Hepatic stellate cell (primary cell): ENCODE data around the gene POFUT2.
A peak's percentile ranks its signal among the peaks of the same experiment; 100 is the strongest.
"Not testable (repeated sequence)": the region's sequence is repeated elsewhere in the genome, so short reads cannot be mapped to it uniquely, and the experiment has no call there.

Experiments used
- DNase-seq: peaks from one replicate; pipeline ENCODE4 v3.0.0; 2011; ENCODE audit warnings: low spot score

POFUT2 gene

DNA sequence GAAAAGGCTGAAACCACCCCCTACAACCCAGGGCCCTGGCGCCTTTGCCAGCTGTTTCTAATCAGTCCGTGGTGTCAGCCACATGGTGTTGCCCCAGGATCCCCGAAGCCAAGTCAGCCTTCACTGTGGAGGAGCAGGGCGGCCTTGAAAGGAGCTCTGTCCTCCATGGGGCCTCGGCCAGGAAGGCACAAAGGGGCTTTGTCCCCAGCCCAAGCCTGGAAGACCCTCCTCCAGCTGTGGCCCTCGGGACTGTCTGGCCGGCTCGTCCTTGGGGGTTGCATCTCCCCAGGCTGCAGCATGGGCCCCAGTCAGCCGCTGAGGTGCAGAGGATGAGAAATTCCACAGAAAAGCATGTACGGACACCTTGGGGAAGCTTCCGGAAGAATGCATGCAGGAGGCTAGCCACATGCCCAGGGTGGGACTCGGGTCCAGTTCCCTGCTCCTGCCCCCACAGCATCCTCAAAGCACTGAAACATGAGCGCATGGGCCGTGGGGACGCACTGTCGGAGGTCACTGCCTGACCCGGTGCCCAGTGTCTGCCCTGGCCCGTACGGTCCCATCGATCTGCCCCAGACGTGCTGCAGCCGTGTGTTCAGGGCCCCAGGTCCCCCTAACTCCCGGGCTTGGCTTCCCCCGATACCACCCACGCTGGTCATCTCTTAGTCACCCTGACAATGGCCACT, 38.6 kb upstream of the POFUT2 start:
- no peak for DNase-seq

DNA sequence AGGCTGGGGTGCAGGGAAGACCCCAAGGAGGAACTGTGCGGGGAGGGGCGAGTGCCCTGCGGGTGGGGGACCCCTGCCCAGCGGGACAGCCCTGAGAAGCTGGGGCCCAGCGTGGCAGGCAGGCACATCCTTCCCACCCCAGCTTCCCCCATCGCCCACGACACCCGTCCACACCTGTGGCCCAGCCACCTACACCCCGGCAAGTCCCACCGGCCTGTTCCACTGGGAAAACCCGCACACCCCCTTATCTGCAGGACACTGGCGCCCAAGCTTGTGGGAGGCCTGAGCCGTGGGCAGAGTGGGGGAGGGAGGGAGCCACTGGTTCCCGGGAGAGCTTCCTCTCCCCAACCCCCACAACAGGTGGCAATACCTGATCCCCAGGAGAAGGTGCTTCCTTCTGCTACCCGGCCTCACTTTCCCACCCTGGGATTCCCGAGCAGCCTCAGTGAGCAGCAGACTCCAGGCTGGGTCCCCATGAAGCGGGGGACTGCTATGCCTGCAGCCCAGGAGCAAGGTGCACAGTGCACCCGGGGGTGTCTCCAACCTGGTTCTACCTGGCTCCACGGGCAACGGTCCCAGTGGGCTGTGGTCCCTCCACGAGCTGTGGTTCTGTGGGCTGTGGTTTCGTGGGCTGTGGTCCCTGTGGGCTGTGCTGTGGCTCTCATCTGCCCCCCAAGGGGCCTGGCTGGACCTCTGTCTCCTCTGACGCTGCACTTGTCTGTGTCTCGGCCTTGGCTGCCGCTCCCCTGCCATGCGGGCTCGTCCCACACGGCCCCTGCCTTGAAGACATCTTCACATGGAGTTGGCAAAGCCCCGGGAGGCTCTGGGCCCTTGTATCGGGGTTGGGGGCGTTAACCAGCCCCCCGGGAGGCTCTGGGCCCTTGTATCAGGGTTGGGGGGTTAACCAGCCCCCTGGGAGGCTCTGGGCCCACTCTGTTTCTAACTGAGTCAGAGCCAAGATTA, 37.8 kb upstream of the POFUT2 start:
- no peak for DNase-seq

DNA sequence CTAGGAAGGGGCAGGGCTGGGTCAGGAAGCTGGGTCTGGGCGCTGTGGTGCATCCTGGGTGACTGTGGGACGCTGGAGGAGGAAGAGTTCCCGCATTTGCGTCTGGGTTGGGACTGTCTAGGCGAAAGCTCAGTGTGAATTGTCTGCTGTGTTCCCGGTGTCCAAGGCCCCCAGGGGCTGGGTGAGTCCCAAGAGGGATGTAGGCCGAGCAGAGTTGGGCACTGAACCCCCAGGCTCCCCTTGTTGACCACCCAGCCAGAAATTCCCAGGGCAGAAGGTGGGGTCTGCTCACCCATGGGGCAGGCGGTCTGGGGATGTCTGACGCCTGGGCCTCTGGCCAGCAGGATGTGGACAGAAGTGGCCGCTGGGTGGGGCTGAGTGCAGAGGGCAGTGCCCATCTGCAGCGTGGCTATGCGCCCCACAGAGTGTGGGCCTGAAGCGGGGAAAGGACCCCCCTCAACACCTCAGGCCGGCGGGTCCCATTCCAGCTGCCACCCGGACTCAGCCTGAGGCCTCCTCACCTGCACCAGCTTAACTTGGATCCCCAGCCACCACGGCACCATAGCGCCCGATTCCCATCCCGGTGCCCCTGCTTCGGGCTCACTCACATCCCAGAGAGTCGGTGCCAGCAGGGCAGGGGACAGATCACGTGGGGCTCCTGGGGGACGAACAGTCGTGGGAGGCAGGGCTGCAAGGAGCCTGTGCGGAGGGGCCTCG, 37.0 kb upstream of the POFUT2 start:
- no peak for DNase-seq

DNA sequence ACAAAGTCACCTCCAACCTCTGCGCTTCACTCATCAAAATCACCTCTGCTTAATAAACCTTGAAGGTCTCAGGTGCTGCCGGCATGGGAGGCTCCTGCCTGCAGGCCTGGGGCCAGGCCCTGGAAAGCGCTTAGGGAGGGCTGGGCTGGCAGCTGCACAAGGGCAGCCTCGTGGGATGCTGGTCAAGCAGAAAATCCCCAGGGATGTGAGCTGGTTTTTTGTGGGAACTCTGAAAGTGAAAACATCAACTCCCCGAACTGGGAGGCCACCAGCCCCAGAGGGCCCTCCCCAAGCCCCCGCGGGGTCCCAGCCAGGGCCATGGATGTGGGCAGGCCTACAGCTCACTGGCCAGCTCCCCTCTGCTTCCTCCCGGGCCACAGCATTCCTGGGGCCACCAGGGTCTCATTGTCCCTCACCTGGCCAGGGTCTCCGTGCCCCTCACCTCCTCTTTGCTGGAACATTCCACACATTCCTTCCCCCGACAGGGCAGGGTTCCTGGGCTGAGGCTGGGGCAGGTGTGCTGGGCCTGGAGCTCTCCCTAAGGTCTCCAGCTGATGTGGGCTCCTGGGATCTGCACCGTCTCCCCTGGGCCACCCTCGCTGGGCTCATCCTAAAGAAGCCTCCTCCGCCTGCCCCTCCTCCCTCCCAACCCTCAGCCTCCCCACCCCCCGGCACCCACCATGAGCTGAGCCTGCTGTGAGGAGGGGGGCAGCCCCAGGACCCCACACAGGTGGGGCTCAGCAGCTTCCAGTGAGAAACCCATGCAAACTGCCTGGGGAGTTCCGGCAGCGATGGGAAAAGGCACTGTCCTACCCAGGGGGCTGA, 36.0 kb upstream of the POFUT2 start:
- DNase-seq = peak; percentile 70

DNA sequence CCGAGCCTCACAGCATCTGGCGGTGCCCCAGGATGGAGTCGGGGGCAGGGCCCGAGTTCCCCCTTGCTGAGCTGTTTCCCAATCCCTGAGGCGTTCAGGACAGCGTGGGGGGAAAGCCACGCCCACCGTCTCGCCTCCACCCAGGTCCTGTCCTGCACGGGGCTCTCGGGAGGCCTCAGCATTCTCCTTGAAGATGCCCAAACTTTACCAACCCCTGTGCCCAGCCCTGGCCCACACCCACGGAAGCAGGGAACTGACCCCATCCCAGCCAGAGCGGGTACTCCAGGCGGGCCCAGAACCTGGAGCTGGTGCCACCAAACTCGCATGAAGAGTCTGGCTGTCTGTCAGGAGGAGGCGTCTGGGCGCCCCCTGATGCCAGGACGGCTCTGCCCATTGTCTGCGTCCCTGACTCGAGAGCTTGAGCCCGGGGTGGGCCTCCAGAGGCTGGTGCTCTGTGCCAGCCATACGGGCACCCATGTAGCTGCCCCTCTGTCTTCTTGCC, 35.3 kb upstream of the POFUT2 start:
- no peak for DNase-seq

DNA sequence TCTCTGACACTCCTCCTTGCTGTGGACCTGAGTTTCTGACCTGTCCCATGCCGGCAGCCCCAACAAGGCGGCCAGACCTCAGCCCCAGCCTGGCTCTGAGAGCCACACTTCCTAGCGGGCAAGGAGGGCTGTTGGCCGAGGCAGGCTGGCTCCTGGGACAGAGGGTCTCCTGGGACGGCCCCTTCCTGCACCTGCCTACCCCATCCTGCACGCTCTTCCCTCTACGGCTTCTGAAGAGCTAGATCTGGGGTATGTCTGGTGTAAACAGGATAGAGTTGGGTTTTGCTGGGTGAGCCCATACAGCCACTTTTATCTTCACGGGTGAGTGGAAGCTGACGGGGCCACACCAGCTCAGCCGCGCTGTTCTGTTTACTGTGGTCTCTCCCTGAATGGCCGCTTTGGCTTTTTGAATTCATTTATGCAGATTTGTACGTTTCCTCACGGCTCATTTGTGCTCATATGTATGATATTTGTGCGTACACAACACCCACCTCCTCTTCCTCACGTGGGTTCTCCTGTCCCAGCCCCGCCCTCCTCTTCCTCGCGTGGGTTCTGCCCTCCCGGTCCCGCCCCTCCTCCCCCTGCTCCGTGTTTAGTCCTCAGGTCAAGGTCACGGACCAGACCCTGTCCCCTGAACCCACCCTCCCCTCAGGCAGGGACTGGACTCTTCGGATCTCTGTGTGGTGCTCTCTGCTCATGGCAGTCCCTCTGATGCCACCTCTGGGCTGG, 34.7 kb upstream of the POFUT2 start:
- no peak for DNase-seq

DNA sequence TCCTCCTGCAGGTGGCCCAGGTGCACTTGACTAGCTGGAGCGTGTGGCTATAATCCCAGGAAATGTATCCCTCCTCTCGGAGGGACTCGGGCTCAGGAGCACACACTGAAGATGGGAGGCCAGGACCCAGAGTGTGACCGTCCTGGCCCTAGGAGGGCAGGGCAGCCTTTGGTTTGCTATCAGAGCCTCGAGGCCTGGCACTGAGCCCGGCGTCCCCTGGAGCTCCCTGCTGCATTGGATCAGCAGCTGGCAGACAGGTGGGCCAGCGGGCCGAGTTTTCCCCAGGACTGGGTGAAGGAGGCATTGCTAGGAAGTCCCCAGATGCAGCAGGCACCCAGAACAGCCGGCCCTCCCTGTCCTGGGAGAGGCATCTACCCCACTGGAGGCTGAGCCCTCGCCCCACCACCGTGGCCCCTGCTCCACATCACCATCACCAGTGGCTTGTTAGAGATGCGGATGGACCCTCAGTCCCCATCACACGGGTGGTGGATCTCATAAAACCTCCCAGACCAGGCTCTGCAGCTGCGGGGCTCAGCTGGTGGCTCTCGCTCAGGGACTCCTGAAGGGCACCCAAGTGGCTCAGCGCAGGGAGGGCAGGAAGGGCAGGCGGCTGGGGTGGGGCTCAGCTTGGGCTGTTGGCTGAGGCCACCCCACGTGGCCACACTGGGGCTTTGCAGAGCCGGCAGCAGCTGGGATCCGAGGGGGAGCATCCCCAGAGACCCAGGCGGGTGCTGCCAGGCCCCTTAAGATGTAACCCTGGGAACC, 32.7 kb upstream of the POFUT2 start:
- no peak for DNase-seq

DNA sequence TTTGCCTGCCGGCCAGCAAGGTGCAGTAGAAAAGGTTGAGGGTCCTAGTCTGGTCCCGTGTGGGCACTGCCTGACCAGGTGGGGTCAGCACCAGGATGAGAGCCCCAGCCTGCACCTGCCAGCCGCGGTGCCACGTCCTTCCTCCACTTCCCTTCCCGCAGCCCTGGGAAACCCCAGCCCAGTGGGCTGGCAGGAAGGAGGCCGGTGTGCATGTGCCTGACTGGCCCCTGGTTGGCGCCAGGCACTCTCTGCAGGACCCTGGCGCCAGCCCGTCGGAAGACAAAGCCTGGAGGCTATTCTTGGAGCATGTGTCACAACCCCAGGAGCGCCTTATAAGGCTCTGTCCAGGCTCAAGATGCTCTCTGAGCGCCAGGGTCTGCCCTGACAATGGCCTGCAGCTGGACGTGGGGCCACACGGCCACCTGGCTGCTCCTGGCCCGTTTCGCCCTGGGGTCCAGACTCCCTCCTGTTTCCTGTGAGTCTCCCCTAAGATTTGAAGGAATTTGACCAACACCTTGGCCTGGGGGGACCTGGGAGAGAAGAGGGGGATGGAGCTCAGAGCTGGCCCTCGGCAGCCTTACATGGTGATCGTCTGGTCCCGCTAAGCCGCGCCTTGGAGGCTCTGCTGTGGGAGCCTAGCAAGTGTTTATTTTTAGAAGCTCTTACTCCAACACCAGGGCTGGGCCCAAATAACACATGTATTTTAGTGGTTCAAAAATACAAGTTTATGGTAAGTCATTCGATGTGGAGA, 31.9 kb upstream of the POFUT2 start:
- peak; percentile 86 for DNase-seq

DNA sequence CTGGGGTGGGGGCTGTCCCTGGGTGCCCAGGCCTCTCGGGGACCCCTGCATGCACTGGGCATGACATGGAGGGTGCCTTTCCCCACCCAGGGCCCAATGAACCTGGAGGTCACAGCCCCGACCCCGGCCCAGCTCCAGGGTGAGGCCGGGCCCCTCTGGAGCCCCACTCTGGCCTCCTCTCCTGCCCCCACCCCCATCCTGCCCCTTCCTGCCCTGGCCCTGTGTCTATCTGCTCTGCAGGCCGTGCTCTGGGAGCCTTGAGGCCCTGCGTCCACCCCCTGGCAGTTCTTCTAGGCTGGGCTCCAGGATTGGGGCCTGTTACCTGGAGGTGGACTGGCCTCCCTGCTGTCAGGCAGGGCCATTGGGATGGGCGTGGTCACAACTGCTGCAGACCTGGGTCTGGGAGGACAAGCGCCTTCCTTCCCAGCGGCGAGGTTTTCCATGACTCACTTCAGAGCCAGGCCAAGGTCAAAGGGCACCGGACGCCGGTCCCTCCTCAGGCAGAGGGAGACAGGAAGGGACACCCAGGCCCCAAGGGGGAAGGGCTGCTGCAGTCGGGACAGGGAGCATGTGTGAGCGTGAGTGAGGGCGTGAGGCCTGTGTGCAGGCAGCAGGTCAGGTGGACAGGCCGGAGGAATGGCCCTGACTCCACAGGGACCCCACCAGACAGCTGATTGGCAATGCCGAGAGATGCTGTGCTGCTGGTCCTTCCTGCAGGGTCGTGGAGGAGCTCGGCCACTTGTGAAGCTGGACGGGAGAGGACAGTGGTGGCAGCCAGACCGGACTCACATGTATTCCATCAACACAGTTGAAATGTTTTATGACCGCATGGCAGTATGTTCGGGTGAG, 31.1 kb upstream of the POFUT2 start:
- DNase-seq = peak; percentile 79

DNA sequence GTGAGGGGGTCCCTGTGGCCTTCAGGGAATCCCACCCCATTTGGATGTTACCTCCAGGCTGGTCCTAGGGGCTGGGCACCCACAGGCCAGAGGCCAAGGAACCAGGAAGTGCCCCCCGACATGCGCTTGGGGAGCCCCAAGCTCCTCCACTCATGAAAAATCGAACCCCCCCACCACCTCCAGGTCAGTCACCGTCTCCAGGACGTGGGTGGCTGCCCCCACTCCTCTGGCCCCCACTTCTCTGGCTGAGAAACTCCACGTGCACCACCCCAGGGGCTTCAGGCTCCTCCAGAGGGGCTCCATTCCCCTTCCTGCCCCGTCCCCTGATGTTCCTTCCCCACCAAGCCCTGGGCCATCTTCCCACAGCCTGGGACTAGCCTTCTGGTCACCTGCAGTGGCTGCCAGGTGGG, 30.5 kb upstream of the POFUT2 start:
- DNase-seq = no peak

DNA sequence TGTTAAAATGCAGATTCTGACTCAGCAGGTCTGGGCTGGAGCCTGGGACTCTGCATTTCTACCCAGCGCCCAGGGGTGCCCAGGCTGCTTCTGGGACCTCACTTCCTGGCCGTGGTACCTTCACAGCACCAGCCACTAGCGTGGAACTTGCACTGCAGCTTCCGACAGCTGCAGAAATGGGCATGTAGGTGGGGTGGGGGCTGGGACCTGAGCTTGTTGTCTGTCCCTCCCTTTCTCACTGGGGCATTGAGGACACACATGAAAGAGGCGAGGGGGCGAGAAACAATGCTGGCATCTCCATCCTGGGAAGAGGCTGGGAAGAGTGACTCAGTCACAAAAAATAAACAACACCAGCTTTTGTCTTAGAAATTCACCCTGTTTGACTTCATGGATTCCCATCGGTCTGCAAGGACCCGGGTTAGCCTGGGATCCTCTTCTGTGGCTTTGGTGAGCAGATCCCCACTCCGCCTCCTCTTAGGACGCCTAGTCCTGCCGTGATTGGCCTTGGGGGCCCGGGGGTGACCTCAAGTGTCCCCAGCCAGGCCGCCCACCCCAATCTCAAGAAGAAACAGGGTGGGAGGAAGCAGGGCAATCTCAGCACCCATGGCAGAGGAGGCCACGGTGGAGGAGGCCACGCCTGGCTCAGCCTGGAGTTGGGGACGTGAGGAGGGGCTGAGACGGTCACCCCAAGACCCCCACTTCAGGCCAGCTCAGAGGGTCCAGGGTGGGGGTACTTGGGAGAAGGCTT, 29.9 kb upstream of the POFUT2 start:
- peak; percentile 87 for DNase-seq

DNA sequence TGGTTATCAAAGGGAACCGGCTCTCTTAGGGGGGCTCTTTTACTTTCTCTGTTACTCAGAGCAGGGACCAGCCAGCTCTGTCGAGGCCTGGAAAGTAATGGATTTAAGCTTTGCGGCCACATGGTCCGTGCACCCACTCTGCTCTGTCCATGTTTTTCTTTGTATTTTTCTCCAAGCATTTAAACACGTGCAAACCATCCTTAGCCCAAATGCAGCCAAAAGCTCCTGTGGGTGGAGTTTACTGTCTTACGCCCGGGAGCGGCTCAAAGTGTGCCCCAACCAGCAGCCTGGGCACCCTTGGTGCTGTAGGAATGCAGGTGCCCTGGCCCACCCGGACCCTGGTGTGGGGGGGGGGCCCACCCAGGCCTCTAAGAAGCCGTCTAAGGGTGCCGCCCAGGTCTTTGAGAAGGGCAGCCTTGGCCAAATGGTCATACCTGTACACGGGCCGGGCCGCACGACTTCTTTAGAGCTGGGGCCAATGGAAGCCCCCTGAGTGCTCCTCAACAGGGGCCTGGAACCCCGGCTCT, 29.2 kb upstream of the POFUT2 start:
- DNase-seq = no peak

DNA sequence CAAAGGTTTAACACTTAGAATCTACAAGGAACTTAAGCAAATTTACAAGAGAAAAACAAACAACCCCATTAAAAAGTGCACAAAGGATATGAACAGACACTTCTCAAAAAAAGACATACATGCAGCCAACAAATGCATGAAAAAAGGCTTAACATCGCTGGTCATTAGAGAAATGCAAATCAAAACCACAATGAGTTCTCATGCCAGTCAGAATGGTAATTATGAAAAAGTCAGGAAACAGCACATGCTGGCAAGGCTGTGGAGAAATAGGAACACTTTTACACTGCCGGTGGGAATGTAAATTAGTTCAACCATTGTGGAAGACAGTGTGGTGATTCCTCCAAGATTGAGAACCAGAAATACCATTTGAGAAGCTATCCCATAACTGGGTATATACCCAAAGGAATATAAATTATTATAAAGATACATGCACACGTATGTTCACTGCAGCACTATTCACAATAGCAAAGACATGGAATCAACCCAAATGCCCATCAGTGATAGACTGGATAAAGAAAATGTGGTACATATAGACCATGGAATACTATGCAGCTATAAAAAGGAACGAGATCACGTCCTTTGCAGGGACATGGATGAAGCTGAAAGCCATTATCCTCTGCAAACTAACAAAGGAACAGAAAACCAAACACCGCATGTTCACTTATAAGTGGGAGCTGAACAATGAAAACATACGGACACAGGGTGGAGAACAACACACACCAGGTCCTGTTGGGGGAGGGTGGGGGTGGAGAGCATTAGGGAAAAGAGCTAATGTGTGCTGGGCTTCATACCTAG, 28.2 kb upstream of the POFUT2 start:
- not testable (repeated sequence) for DNase-seq

DNA sequence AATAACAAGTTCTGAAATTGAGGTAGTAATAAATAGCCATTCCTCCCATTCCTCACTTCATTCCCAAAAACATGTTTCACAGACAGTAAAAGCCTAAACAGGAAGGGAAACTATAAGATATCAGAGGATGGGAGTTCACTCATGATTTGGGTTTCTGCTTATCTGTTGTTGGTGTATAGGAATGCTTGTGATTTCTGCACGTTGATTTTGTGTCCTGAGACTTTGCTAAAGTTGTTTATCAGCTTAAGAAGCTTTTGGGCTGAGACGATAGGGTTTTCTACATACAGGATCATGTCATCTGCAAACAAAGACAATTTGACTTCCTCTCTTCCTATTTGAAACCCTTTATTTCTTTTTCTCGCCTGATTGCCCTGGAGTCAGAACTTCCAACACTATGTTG, 26.0 kb upstream of the POFUT2 start:
- no peak for DNase-seq

DNA sequence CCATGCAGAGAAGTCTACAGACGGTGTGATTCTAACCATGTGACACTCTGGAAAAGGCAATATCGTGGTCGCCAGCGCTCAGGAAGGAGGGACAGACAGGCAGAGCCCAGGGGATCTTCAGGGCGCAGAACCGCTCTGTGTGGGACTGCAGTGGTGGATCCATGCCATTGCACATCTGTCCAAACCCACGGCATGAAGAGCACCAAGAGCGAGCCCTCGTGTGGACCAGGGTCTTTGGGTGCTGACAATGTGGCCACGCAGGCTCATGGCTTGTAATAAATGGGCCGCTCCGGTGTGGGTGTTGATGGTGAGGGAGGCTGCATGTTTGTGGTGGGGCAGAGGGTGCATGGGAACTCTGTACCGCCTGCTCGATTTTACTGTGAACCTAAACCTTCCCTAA, 25.3 kb upstream of the POFUT2 start:
- no peak for DNase-seq

DNA sequence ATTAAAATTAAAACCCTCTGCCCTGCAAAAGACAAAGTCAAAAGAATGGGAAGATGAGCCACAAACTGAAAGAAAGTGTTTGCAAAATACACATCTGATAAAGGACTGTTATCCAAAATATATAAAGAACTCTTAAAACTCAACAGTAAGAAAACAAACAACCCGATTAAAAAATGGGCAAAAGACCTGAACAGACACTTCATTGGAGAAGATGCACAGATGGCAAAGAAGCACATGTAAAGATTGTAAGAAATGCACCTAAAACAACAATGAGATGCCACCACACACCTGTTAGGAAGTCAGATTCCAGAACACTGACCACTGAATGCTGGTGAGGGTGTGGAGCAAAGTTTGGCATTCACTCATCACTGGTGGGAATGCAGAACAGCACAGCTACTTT, 24.6 kb upstream of the POFUT2 start:
- no peak for DNase-seq

DNA sequence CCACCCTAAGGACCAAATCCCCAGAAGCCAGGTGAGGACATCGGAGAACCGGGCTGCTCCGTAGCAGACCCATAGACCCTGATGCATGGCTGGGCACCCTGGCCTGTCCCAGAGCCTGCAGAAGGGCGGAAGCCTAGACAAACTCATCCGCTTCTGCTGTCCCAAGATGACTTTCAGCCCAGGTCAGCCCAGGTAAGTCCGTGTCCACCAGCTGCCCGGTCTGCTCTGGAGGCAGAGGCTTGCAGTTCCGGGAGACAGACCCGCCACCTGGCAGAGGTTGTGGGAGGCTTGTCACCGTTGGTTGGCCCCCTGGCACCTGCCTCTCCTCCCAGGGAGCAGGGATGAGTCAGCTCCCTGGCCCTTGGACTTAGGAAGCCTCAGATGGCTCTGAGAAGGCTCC, 22.8 kb upstream of the POFUT2 start:
- no peak for DNase-seq
